Measurements from ENCODE around the gene PHC2.

Gene PHC2

GRCh38 chr1:33469691-33470090 lies 38.8 kb upstream of the PHC2 start:
- no peak for DNase-seq (ENCODE audit: low read depth)
- H3K4me3 ChIP-seq (ENCODE audit: low read depth, low read length): no peak overlapping the region
- TF ChIP-seq, protein P1, sequence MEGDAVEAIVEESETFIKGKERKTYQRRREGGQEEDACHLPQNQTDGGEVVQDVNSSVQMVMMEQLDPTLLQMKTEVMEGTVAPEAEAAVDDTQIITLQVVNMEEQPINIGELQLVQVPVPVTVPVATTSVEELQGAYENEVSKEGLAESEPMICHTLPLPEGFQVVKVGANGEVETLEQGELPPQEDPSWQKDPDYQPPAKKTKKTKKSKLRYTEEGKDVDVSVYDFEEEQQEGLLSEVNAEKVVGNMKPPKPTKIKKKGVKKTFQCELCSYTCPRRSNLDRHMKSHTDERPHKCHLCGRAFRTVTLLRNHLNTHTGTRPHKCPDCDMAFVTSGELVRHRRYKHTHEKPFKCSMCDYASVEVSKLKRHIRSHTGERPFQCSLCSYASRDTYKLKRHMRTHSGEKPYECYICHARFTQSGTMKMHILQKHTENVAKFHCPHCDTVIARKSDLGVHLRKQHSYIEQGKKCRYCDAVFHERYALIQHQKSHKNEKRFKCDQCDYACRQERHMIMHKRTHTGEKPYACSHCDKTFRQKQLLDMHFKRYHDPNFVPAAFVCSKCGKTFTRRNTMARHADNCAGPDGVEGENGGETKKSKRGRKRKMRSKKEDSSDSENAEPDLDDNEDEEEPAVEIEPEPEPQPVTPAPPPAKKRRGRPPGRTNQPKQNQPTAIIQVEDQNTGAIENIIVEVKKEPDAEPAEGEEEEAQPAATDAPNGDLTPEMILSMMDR (conservative IDR thresholded peaks at IDR 0.05; ENCODE audit: low read depth, low read length): no peak

GRCh38 chr1:33468967-33469366 lies 38.1 kb upstream of the PHC2 start:
- TF ChIP-seq, protein P1 (conservative IDR thresholded peaks at IDR 0.05; ENCODE audit: low read depth, low read length): no peak
- no peak overlapping the region for H3K4me3 ChIP-seq (ENCODE audit: low read depth, low read length)
- no peak for DNase-seq (ENCODE audit: low read depth)

DNA sequence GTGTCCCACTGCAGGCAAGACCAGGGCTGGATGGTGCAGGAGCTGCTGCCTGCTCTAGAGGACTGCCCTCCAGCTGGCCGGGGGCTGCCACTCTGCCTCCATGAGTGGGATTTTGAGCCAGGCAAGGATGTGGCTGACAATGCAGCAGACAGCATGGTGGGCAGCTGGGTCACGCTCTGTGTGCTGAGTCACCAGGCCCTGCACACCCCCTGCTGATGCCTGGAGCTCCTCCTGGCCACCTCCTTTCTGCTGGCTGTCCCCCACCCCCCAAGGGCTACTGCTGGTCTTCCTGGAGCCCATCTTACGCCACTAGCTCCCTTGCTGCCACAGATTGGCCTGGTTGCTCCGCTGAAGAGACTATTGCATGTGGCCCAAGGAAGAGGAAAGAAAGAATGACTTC lies 37.6 kb upstream of the PHC2 start:
- no peak overlapping the region for H3K4me3 ChIP-seq (ENCODE audit: low read depth, low read length)
- TF ChIP-seq, protein P1 (conservative IDR thresholded peaks at IDR 0.05; ENCODE audit: low read depth, low read length): no peak

GRCh38 chr1:33468011-33468410 lies 37.1 kb upstream of the PHC2 start:
- no peak overlapping the region for H3K4me3 ChIP-seq (ENCODE audit: low read depth, low read length)
- DNase-seq (ENCODE audit: low read depth): no peak
- TF ChIP-seq, protein P1 (conservative IDR thresholded peaks at IDR 0.05; ENCODE audit: low read depth, low read length): no peak

More for the DNA sequence above, 37.6 kb upstream of the PHC2 start:
- peak; percentile 47 for DNase-seq (ENCODE audit: low read depth)

DNA sequence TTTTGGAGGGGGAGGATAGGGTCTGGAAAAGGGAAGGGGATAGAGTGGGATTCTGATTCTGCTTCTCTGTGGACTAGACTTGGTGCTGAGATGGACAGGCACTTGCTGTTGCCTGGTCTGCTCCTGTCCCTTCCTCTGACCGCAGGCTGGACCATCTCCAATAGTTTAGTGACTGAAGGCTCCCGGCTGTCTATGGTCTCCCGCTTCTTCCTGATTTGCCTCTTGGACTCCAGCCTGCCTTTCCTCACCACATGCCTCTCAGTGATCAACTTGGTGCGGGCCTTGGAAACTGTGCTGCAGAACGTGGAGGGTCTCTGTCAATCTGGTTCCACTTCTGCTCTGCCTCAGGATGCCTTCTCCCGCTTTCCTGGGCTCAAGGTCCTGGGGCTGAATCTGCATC lies 35.3 kb upstream of the PHC2 start:
- TF ChIP-seq, protein P1 (conservative IDR thresholded peaks at IDR 0.05; ENCODE audit: low read depth, low read length): no peak
- DNase-seq (ENCODE audit: low read depth): no peak
- no peak overlapping the region for H3K4me3 ChIP-seq (ENCODE audit: low read depth, low read length)

DNA sequence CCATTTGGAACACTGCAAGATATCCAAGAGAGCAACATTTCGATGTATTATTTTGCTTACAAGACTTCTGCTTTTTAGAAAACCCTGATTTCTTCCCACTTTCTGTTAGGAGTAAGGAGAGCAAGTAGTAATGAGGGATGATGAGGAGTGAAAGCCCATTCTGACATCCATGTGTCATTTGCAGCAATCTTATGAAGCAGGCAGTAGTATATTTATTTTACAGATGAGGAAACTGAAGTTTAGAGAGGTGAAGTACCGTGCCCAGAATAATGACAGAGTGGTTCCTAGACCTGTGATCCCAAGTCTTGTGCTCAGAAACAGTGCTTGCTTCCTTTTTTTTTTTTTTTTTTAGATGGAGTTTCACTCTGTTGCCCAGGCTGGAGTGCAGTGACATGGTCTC lies 34.4 kb upstream of the PHC2 start:
- no peak for DNase-seq (ENCODE audit: low read depth)
- TF ChIP-seq, protein P1 (conservative IDR thresholded peaks at IDR 0.05; ENCODE audit: low read depth, low read length): no peak
- no peak overlapping the region for H3K4me3 ChIP-seq (ENCODE audit: low read depth, low read length)

- no peak for DNase-seq (ENCODE audit: low read depth)
- H3K4me3 ChIP-seq (ENCODE audit: low read depth, low read length): no peak overlapping the region
- TF ChIP-seq, protein P1 (conservative IDR thresholded peaks at IDR 0.05; ENCODE audit: low read depth, low read length): no peak
Measured at GRCh38 chr1:33464552-33464951, 33.7 kb upstream of the PHC2 start.

Data from choroid plexus epithelial cell (primary cell).